Prostate gland (tissue), 2 donors: Measurements from ENCODE around the gene SEMA6C. TPM values are rescaled to one million over a fixed set of nuclear protein-coding genes. Genes with fewer than 3 reads are reported as not detected.
A peak's percentile ranks its signal among the peaks of the same experiment; 100 is the strongest.

ENCODE experiments used
- DNase-seq: peaks from one replicate; pipeline ENCODE4 v3.0.0-alpha.2; 2019; ENCODE audit warnings: low spot score
- H3K27ac ChIP-seq, 2 donors: fragments of 200-600 bp; sonication (generic); 2 replicates each; pipeline ENCODE4 v1.5.1; 2017 to 2019
- H3K27me3 ChIP-seq: fragments of 200-600 bp; sonication (generic); replicated peaks from 2 replicates; pipeline ENCODE4 v1.5.1; 2019; ENCODE audit not compliant: insufficient read depth
- H3K36me3 ChIP-seq, 2 donors: fragments of 200-600 bp; sonication (generic); 1 replicate in 1 of 2; 2 replicates in 1 of 2; pipeline versions ENCODE4 v1.5.1 to v1.8.1; 2017 to 2019
- H3K4me1 ChIP-seq: fragments of 200-600 bp; sonication (generic); replicated peaks from 2 replicates; pipeline ENCODE4 v1.5.1; 2019
- H3K4me3 ChIP-seq, 2 donors: fragments of 200-600 bp; sonication (generic); 2 replicates each; pipeline ENCODE4 v1.5.1; 2017 to 2019
- H3K9me3 ChIP-seq: fragments of 200-600 bp; sonication (generic); 2 replicates; pipeline ENCODE4 v1.5.1; 2017
- CTCF ChIP-seq, 4 experiments: fragments of 200-600 bp in 2 of 4; fragments of 450-650 bp in 2 of 4; sonication (generic) in 2 of 4; IDR thresholded peaks; 1 replicate in 3 of 4; 2 replicates in 1 of 4; pipeline ENCODE4 v1.5.1; 2016 to 2019; ENCODE audit warnings: antibody characterized with exemption in 4 of 4, mild to moderate bottlenecking in 2 of 4, moderate library complexity in 2 of 4
- POLR2A ChIP-seq: fragments of 450-650 bp; IDR thresholded peaks from one replicate; pipeline ENCODE4 v1.6.1; 2016; ENCODE audit warnings: antibody characterized with exemption, mild to moderate bottlenecking
- POLR2AphosphoS5 ChIP-seq: sonication (generic); formaldehyde crosslinking; IDR thresholded peaks from one replicate; pipeline ENCODE4 v1.6.1; 2017; ENCODE audit warnings: antibody characterized with exemption
- WGBS: methylation state at CpG from one replicate; pipeline ENCODE4 v1.1.5; 2018; 5-methylcytosine and 5-hydroxymethylcytosine counted together
- intact Hi-C: fragments of 100-400 bp; cut with DNase I; formaldehyde crosslinking; loops from one replicate; pipeline ENCODE4 v1.14.2; 2022
- total RNA-seq, 2 donors: library from RNA; depleted of rRNA; stranded (reverse); fragments of >200 nt; gene quantifications; one replicate each; pipeline ENCODE4 v1.1.0, GENCODE V29; 2016

Gene SEMA6C
- total RNA-seq, 2 donors from 2014 or later = 4.1 to 173 TPM

DNA sequence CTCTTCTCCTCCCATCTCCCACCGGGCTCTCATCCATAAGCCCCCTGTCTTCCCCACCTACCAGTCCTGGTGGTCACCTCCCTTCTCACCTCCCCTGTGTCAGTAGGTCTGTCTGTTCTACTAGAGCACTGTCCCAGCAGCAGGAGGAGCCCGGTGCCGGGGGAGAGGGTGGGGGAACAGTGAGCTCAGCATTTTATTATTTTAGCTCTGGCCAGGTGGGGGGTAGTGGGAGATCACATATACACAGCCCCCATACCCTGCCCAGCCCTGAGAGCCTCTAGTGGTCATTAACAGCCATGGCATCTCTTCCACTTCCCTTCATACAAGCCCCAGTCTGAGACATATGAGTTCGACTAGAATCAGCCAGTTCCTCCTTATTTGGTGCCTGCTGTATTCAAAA is 29.4 kb upstream of the SEMA6C start, which contains the start of gene TMOD4:
TMOD4 (minus strand) TSS at position 119 of the 400 bp plus-strand sequence. CDS start 1,106 bp downstream, outside the sequence.
- H3K27ac ChIP-seq = no peak within 1 kb of the TSS
- WGBS = 44% methylated on average over 4 of the region's 4 CpGs

GRCh38 chr1:151175041-151175741 is 28.8 kb upstream of the SEMA6C start:
- Histone ChIP-seq H3K4me3 (no peak overlapping the region), H3K27ac (no peak overlapping the region), H3K27me3 (no peaks in the 10 kb centered on the region), H3K9me3 (no peaks in the 10 kb centered on the region), H3K36me3 (peaks cover 0 to 8% of the 10 kb centered on the region in 2 donors), H3K4me1 (no peaks in the 10 kb centered on the region)
- intact Hi-C loops = no loop called here
- 52% methylated on average over 6 of the region's 6 CpGs for WGBS
- TF ChIP-seq POLR2A (no peak), CTCF (IDR thresholded peaks at IDR 0.05) (no peak), POLR2AphosphoS5 (no peak)
- DNase-seq = no peak

More for the DNA sequence above, 29.4 kb upstream of the SEMA6C start, which contains the start of gene TMOD4:
- Histone ChIP-seq H3K36me3 (peaks cover 0 to 9% of the 10 kb centered on the region in 2 donors), H3K4me1 (no peaks in the 10 kb centered on the region), H3K9me3 (no peaks in the 10 kb centered on the region), H3K4me3 (no peak within 1 kb of the TSS), H3K27me3 (no peaks in the 10 kb centered on the region)
- intact Hi-C loops = no loop called here
- no peak for DNase-seq
- peak in 2 of 4 experiments; percentile 10 to 30 for TF ChIP-seq CTCF (IDR thresholded peaks at IDR 0.05)
- no peak for TF ChIP-seq POLR2A
- no peak for TF ChIP-seq POLR2AphosphoS5

GRCh38 chr1:151171190-151171589 is 24.8 kb upstream of the SEMA6C start:
- Histone ChIP-seq H3K36me3 (no peaks in the 10 kb centered on the region), H3K9me3 (no peaks in the 10 kb centered on the region), H3K27ac (no peak overlapping the region), H3K4me3 (no peak overlapping the region), H3K4me1 (no peaks in the 10 kb centered on the region), H3K27me3 (no peaks in the 10 kb centered on the region)
- DNase-seq = no peak
- intact Hi-C loops = no loop called here
- WGBS = 90% methylated on average over 5 of the region's 5 CpGs
- no peak for TF ChIP-seq POLR2AphosphoS5
- no peak for TF ChIP-seq POLR2A
- no peak for TF ChIP-seq CTCF (IDR thresholded peaks at IDR 0.05)

DNA sequence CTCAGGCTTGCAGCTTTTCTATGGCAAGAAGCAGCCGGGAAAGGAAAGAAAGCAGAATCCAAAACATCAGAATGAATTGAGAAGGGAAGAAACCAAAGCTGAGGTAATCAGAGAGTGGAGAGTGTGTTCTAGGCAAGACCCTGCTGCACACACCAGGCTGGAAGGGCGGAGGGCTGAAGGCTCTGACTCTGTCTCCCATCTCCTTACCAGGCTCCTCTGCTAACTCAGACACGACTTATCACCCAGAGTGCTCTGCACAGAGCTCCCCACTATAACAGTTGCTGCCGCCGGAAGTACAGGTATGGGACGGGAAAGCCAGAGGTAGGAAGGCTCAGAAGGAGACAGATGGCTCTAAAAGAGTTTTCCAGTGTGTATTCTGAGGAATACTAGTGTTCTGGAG is 20.7 kb upstream of the SEMA6C start:
- no peak for DNase-seq
- no peak for TF ChIP-seq CTCF (IDR thresholded peaks at IDR 0.05)
- no peak for TF ChIP-seq POLR2A
- TF ChIP-seq POLR2AphosphoS5 = no peak
- Histone ChIP-seq H3K27ac (no peak overlapping the region), H3K4me3 (peak overlapping the region in 1 of 2 donors; percentile 65), H3K9me3 (no peaks in the 10 kb centered on the region), H3K36me3 (no peaks in the 10 kb centered on the region), H3K27me3 (no peaks in the 10 kb centered on the region), H3K4me1 (peaks cover 6% of the 10 kb centered on the region)
- 88% methylated on average over 6 of the region's 6 CpGs for WGBS
- intact Hi-C loops = no loop called here

- 2% methylated on average over 15 of the region's 15 CpGs for WGBS
- intact Hi-C loops = no loop called here
- H3K36me3 ChIP-seq = no peaks in the 10 kb centered on the region
Measured at GRCh38 chr1:151166505-151166956, 20.1 kb upstream of the SEMA6C start.

More at GRCh38 chr1:151166505-151166956, 20.1 kb upstream of the SEMA6C start:
- Histone ChIP-seq H3K4me3 (peak overlapping the region; percentile 65 to 82), H3K27ac (peak overlapping the region; percentile 86 to 90), H3K9me3 (no peaks in the 10 kb centered on the region), H3K27me3 (no peaks in the 10 kb centered on the region), H3K4me1 (peaks cover 6% of the 10 kb centered on the region)
- DNase-seq = no peak
- TF ChIP-seq CTCF (IDR thresholded peaks at IDR 0.05) (no peak), POLR2AphosphoS5 (no peak), POLR2A (no peak)
